Hepatocyte (in vitro differentiated cells): ENCODE results near the gene CBR3.
"Not testable (repeated sequence)": the region's sequence is repeated elsewhere in the genome, so short reads cannot be mapped to it uniquely, and the experiment has no call there.

ENCODE experiments used
- CTCF ChIP-seq: fragments of 200-600 bp; sonication (generic); IDR thresholded peaks from 2 replicates; pipeline ENCODE4 v1.5.1; 2016; ENCODE audit warnings: antibody characterized with exemption, mild to moderate bottlenecking; ENCODE audit not compliant: poor library complexity
- EZH2 ChIP-seq: fragments of 200-600 bp; sonication (generic); IDR thresholded peaks from 2 replicates; pipeline ENCODE4 v1.6.1; 2016; ENCODE audit warnings: antibody characterized with exemption, mild to moderate bottlenecking, borderline replicate concordance
- EZH2phosphoT487 ChIP-seq: fragments of 200-600 bp; sonication (generic); IDR thresholded peaks from one replicate; pipeline ENCODE4 v1.6.1; 2018; ENCODE audit warnings: antibody characterized with exemption, mild to moderate bottlenecking, low read depth, moderate library complexity; ENCODE audit not compliant: unreplicated experiment, severe bottlenecking

- not testable (repeated sequence) for TF ChIP-seq EZH2, CTCF, EZH2phosphoT487
Observed at GRCh38 chr21:36130414-36130762, 4.5 kb upstream of the CBR3 start.
